ENCODE data around the gene MTCP1.

DNA sequence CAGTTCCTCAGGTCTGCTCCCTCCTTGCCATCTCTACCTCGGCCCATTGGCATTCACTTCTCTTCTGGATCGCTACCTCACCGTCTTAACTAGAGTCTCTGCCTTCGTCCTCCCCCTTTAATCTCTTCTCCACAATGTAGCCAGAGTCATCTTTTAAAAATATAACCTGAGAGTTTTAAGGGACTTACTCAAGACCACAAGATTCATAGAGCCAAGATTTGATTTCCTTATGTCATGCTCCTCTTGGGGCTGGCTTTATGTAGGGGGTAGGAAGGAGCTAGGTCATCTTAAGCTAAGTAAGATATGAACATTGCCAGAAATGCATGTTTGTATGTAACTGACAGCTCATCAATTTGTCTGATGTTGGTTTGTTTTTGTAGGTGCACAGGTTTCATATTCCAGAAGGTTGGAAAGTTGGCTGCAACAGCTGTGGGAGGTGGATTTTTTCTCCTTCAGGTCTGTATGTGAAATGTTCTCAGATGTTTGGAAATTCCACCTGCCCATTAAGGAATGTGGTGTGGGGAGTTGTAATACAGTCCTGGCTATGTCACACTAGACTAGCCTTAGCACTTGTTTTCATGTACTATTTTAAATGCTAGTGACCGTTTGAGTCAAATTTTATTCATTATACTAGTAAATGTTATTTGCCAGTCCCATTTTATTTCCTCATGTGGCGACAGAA, 24.7 kb downstream of the MTCP1 start:
- TF ChIP-seq, protein P1, sequence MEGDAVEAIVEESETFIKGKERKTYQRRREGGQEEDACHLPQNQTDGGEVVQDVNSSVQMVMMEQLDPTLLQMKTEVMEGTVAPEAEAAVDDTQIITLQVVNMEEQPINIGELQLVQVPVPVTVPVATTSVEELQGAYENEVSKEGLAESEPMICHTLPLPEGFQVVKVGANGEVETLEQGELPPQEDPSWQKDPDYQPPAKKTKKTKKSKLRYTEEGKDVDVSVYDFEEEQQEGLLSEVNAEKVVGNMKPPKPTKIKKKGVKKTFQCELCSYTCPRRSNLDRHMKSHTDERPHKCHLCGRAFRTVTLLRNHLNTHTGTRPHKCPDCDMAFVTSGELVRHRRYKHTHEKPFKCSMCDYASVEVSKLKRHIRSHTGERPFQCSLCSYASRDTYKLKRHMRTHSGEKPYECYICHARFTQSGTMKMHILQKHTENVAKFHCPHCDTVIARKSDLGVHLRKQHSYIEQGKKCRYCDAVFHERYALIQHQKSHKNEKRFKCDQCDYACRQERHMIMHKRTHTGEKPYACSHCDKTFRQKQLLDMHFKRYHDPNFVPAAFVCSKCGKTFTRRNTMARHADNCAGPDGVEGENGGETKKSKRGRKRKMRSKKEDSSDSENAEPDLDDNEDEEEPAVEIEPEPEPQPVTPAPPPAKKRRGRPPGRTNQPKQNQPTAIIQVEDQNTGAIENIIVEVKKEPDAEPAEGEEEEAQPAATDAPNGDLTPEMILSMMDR (IDR thresholded peaks at IDR 0.05; ENCODE audit: poor library complexity, severe bottlenecking), result no peak
- TF ChIP-seq SMC3 (conservative IDR thresholded peaks at IDR 0.05; ENCODE audit: poor library complexity) (no peak), EP300 (conservative IDR thresholded peaks at IDR 0.05; ENCODE audit: poor library complexity, severe bottlenecking) (no peak), EZH2 (IDR thresholded peaks at IDR 0.05; ENCODE audit: borderline replicate concordance, insufficient read depth, low read length, poor library complexity, severe bottlenecking) (no peak)

All from neural cell (in vitro differentiated cells).